Measurements from ENCODE around the gene RNU1-3. TPM values are rescaled to one million over a fixed set of nuclear protein-coding genes. Genes with fewer than 3 reads are reported as not detected.
"Not testable (repeated sequence)": the region's sequence is repeated elsewhere in the genome, so short reads cannot be mapped to it uniquely, and the experiment has no call there.

RNU1-3 gene
- total RNA-seq, 4 donors from 2014 or later, result under 0.01 TPM; not detected in 1

DNA sequence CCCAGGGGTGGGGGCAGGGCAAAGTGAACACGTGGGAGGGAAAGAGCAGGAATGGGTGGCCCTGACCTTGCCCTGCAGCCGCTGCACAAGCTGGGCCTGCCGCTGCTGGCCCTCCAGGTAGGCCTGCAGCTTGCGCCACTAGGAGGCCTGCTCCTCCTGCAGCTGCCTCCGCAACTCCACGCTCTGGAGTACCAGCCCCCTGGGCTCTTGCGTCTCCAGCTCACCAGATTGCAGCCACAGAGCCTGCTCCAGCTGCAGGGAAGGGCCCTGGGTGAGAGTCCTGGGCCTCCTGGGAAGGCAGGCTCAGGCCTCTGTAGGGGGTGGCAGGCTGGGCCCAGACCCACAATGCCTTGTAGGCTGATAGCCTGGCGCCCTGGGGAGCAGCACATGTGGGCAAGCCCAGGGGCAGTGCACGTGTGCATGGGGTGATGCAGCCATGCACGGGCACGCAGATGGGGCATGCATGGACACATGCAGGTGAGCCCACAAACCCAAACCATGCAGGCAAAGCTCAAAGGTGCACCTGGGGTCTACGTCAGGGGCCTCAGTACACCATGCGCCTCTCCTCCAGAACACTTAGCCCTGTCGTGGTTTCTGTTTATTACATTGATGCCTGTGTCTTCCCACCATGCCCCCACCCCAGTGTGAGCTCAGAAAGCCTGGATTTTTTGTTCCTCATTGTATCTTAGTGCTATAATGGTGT is 9.6 kb downstream of the RNU1-3 start:
- not testable (repeated sequence) for H3K27me3 ChIP-seq, ATAC-seq, H3K27ac ChIP-seq, H3K36me3 ChIP-seq, H3K4me1 ChIP-seq, H3K9me3 ChIP-seq, H3K4me3 ChIP-seq
- WGBS, 2 donors (ENCODE audit: low coverage in 1 of 2), result no CpG with 5 or more reads among the region's 14 CpGs

DNA sequence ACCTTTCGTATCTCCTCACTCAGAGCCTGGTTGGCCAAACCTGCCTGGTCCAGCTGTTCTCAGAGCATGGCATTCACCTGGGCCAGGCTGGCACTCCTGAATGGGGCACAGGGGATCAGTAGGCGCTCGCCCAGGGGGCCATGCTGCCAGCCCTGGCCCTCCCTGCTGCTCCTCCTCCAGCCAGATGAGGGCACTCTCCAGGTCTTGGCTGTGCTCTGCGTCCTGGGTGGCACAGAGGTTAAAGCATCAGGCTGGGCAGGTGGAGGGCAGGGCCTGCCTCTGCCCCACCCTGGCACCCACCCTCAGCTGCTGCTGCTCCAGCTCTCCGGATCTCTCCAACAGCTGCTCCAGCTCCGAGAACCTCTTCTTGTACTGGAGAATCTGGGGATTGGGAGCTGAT is 10.2 kb downstream of the RNU1-3 start:
- H3K4me3 ChIP-seq, H3K36me3 ChIP-seq, H3K27ac ChIP-seq, ATAC-seq, H3K27me3 ChIP-seq, H3K9me3 ChIP-seq, H3K4me1 ChIP-seq: not testable (repeated sequence)
- WGBS, 2 donors (ENCODE audit: low coverage in 1 of 2), result no CpG with 5 or more reads among the region's 6 CpGs

DNA sequence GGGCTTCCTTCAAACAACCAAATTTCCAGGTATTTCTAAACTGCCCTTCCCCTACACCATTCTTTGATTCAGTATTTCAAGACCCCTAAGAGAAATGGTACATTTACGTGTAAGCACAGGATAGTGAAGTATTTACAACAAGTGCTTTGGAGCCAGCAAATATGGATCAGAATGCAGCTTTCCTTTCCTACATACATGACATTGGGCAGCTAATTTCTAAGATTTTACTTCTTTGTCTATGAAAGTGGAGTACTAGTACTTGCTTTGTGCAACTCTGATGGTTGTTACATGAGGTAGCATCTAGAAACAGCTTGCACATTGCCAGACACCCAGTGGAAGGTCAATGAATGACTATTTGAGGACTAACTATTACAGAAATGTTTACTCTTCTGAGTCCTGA is 15.2 kb downstream of the RNU1-3 start:
- not testable (repeated sequence) for H3K27ac ChIP-seq, H3K9me3 ChIP-seq, H3K4me1 ChIP-seq, H3K36me3 ChIP-seq, H3K4me3 ChIP-seq, ATAC-seq
- H3K27me3 ChIP-seq, result peaks cover 21% of the 10 kb centered on the region
- WGBS, 2 donors (ENCODE audit: low coverage in 1 of 2), result 86% methylated on average over 1 of the region's 1 CpG; no CpG with 5 or more reads in 1 of the 2 donors

DNA sequence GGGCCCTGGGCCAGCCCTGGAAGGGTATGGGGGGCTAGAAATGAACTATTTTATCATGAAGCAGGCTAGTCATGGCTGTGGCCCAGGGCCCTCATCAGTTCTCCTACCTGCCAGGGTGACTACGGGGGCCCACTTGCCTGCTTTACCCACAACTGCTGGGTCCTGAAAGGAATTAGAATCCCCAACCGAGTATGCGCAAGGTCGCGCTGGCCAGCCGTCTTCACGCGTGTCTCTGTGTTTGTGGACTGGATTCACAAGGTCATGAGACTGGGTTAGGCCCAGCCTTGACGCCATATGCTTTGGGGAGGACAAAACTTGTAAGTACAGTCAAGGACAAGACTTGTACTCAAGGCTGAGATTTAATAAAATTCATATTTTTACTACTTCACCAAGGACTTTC is 16.8 kb downstream of the RNU1-3 start:
- H3K4me3 ChIP-seq, ATAC-seq, H3K9me3 ChIP-seq, H3K4me1 ChIP-seq, H3K36me3 ChIP-seq, H3K27ac ChIP-seq: not testable (repeated sequence)
- WGBS, 2 donors (ENCODE audit: low coverage in 1 of 2), result 79 to 100% methylated on average over 1 to 6 of the region's 9 CpGs
- peaks cover 29% of the 10 kb centered on the region for H3K27me3 ChIP-seq

DNA sequence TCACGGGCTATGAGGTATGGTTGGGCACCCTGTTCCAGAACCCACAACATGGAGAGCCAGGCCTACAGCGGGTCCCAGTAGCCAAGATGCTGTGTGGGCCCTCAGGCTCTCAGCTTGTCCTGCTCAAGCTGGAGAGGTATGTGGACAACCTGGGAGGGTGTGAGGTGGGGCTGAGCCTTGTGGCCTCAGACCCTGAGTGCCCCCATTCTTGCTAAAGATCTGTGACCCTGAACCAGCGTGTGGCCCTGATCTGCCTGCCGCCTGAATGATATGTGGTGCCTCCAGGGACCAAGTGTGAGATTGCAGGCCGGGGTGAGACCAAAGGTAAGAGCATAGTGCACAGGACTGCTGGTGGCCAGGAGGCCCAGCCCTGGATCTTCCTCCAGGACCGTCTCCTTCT is 17.4 kb downstream of the RNU1-3 start:
- peaks cover 0 to 13% (median 7%) of the 10 kb centered on the region in 3 donors for H3K4me1 ChIP-seq
- no CpG with 5 or more reads among the region's 6 CpGs for WGBS, 2 donors (ENCODE audit: low coverage in 1 of 2)
- ATAC-seq, H3K4me3 ChIP-seq, H3K27ac ChIP-seq, H3K36me3 ChIP-seq, H3K9me3 ChIP-seq: not testable (repeated sequence)
- peaks cover 29% of the 10 kb centered on the region for H3K27me3 ChIP-seq

DNA sequence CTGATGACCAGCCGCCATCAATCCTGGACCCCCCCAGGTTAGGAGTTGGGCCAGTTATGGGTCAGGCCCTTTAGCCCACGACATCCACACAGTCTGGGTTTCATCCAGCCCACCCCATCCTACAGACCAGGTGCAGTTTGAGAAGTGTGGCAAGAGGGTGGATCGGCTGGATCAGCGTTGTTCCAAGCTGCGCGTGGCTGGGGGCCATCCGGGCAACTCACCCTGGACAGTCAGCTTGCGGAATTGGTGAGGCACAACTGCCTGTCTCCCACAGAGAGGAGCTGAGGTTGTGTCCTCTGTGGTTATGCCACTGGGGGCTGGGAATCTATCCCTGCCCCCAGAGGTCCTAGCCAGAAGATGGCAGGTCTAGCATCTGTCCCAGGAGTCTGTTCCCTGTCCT is 18.0 kb downstream of the RNU1-3 start:
- WGBS, 2 donors (ENCODE audit: low coverage in 1 of 2), result no CpG with 5 or more reads among the region's 8 CpGs
- not testable (repeated sequence) for ATAC-seq

DNA sequence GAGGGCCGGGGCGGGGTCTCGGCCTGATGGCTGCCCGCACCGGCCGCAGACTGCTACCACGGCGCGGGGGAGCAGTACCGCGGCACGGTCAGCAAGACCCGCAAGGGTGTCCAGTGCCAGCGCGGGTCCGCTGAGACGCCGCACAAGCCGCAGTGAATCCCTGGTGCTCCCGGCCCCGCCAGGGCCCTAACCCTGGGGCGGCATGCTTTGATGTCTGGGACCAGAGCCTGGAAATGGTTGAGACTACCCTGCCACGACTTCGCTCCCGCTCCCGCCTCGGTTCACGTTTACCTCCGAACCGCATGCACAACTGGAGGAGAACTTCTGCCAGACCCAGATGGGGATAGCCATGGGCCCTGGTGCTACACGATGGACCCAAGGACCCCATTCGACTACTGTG is 18.5 kb downstream of the RNU1-3 start:
- H3K27ac ChIP-seq, H3K36me3 ChIP-seq, H3K9me3 ChIP-seq, ATAC-seq: not testable (repeated sequence)
- H3K4me1 ChIP-seq, result peaks cover 2 to 22% (median 15%) of the 10 kb centered on the region in 3 donors
- H3K4me3 ChIP-seq, result peak overlapping the region in 1 of 2 donors; percentile 12
- WGBS, 2 donors (ENCODE audit: low coverage in 1 of 2), result no CpG with 5 or more reads among the region's 32 CpGs
- peaks cover 29% of the 10 kb centered on the region for H3K27me3 ChIP-seq

More for the DNA sequence above, 18.0 kb downstream of the RNU1-3 start:
- H3K36me3 ChIP-seq, H3K4me3 ChIP-seq, H3K27ac ChIP-seq, H3K9me3 ChIP-seq: not testable (repeated sequence)
- Histone ChIP-seq H3K27me3 (peaks cover 29% of the 10 kb centered on the region), H3K4me1 (peaks cover under 1 to 17% (median 10%) of the 10 kb centered on the region in 3 donors)

DNA sequence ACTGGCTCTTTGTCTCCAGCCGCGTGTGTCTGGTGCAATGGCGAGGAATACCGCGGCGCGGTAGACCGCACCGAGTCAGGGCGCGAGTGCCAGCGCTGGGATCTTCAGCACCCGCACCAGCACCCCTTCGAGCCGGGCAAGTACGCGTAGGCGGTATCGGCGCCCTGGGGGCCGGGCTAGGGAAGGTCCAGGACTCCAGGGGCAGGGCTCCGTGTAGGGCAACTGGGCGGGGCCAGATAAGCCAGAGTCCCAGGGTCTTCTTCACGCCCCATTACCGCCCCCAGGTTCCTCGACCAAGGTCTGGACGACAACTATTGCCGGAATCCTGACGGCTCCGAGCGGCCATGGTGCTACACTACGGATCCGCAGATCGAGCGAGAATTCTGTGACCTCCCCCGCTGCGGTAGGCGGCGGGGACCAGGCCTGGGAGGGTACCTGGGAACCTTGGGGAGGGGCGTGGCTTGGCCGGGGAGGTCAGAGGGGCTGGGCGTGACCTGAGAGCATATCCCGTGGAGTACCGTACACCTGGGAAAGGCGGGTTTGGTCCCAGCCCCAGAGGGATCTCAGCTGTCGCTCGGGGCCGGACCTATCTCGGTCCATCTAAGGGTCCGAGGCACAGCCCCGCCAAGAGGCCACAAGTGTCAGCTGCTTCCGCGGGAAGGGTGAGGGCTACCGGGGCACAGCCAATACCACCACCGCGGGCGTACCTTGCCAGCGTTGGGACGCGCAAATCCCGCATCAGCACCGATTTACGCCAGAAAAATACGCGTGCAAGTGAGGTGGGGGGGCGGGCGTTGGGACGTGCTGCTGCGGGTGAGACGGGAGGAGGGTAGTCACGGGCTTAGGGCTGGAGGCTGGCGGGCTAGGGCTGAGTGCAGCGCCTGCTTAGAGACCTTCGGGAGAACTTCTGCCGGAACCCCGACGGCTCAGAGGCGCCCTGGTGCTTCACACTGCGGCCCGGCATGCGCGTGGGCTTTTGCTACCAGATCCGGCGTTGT is 19.3 kb downstream of the RNU1-3 start:
- H3K4me3 ChIP-seq, result peak overlapping the region in 1 of 2 donors; percentile 12
- not testable (repeated sequence) for H3K36me3 ChIP-seq, ATAC-seq, H3K9me3 ChIP-seq, H3K27ac ChIP-seq
- H3K4me1 ChIP-seq, result peaks cover 5 to 29% (median 22%) of the 10 kb centered on the region in 3 donors
- H3K27me3 ChIP-seq, result peaks cover 29% of the 10 kb centered on the region
- 0% methylated on average over 2 of the region's 84 CpGs; no CpG with 5 or more reads in 1 of the 2 donors for WGBS, 2 donors (ENCODE audit: low coverage in 1 of 2)

DNA sequence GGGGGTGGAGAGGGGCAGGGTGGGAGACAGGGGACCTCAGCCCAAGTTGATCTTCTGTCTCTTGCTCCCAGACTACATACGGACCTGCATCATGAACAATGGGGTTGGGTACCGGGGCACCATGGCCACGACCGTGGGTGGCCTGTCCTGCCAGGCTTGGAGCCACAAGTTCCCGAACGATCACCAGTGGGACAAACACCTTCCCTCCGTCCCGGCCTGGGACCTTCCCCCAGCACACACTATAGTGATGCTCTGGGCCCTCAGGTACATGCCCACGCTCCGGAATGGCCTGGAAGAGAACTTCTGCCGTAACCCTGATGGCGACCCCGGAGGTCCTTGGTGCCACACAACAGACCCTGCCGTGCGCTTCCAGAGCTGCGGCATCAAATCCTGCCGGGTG is 20.0 kb downstream of the RNU1-3 start:
- not testable (repeated sequence) for H3K4me3 ChIP-seq, H3K9me3 ChIP-seq, H3K27ac ChIP-seq, H3K36me3 ChIP-seq, ATAC-seq
- peaks cover 29% of the 10 kb centered on the region for H3K27me3 ChIP-seq
- WGBS, 2 donors (ENCODE audit: low coverage in 1 of 2), result no CpG with 5 or more reads among the region's 17 CpGs
- H3K4me1 ChIP-seq, result peaks cover 5 to 36% (median 25%) of the 10 kb centered on the region in 3 donors

DNA sequence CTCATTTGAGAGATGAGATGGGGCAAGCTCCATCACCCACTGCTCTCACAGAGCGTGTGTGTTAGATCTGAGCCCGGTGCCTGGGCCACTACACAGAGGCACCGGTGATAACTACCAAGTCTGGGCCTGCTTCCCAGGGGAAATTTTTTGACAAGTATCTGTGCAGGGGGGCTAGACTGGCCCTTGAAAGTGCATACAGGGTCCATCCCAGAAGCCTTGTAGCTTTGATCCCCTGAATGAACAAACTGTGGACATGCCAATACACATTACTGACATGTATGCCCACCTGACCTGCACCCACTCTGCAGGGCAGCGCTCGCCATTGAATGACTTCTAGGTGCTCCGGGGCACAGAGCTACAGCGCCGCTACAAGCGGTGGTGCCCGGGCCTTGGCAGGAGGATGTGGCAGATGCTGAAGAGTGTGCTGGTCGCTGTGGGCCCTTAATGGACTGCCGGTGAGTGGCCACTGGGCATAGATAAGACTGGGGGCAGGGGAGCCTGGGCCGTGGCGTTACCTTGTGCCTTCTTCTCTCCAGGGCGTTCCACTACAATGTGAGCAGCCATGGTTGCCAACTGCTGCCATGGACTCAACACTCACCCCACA is 20.6 kb downstream of the RNU1-3 start:
- not testable (repeated sequence) for H3K36me3 ChIP-seq, H3K9me3 ChIP-seq, ATAC-seq, H3K27ac ChIP-seq, H3K4me3 ChIP-seq
- WGBS, 2 donors (ENCODE audit: low coverage in 1 of 2), result 77 to 94% methylated on average over 6 to 12 of the region's 15 CpGs
- Histone ChIP-seq H3K27me3 (peaks cover 29% of the 10 kb centered on the region), H3K4me1 (peaks cover 5 to 36% (median 25%) of the 10 kb centered on the region in 3 donors)

DNA sequence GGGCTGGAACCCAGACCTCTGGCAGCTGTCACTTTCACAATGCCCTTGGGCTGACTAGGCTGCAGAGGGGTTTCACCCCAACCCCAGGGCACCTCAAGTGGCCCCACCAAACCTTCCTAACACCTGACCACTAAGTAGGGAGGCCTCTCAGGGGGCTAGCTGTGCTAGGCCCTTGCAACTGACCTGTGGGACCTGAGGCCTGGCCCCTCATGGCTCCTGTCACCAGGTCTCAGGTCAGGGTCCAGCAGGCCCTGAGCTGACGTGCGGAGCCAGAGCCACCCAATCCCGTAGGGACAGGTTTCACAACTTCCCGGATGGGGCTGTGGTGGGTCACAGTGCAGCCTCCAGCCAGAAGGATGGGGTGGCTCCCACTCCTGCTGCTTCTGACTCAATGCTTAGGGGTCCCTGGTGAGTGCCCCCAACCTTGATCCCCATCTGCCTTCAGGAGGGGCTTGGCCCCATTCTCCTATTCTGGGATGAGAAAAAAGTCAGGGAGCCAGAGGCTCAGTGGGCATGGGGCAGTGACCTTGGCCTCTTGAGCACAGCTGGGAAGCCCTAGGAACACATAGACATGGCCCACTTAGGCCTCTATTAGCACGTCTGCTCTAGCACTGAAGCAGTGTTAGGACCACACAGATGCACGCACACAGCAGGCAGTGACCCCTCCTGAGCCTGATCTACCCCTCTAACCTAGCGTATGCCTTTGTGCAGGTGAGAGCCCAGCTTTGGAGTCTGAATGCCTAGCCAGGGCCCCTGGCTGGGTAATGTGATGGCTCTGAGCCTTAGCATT is 21.3 kb downstream of the RNU1-3 start:
- not testable (repeated sequence) for H3K36me3 ChIP-seq, H3K9me3 ChIP-seq, ATAC-seq
- H3K27me3 ChIP-seq, result peaks cover 29% of the 10 kb centered on the region
- peak overlapping the region in 1 of 2 donors; percentile 66 for H3K4me3 ChIP-seq
- H3K27ac ChIP-seq, result peak overlapping the region in 3 of 4 donors; percentile 83 to 84 (median 84)
- H3K4me1 ChIP-seq, result peaks cover 5 to 36% (median 25%) of the 10 kb centered on the region in 3 donors
- 82% methylated on average over 4 of the region's 7 CpGs; no CpG with 5 or more reads in 1 of the 2 donors for WGBS, 2 donors (ENCODE audit: low coverage in 1 of 2)

Measured in gastroesophageal sphincter (tissue), 4 donors.